ENCODE data around the gene FAM193B. TPM values are rescaled to one million over a fixed set of nuclear protein-coding genes. Genes with fewer than 3 reads are reported as not detected.
"Not testable (repeated sequence)": the region's sequence is repeated elsewhere in the genome, so short reads cannot be mapped to it uniquely, and the experiment has no call there.

The FAM193B gene
- total and polyA plus RNA-seq, 2 of the 13 experiments (the other 11 are each of a cell fraction or from before 2014, with no cell fraction given) = 21.2 to 40.9 TPM

DNA sequence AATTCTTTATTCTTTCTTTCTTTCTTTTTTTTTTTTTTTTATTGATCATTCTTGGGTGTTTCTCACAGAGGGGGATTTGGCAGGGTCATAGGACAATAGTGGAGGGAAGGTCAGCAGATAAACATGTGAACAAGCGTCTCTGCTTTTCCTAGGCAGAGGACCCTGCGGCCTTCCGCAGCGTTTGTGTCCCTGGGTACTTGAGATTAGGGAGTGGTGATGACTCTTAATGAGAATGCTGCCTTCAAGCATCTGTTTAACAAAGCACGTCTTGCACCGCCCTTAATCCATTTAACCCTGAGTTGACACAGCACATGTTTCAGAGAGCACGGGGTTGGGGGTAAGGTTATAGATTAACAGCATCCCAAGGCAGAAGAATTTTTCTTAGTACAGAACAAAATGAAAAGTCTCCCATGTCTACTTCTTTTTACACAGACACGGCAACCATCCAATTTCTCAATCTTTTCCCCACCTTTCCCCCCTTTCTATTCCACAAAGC, 5.1 kb upstream of the FAM193B start:
- intact Hi-C loops (cut with micrococcal nuclease; ENCODE audit: unreplicated experiment); H3K79me2 ChIP-seq (ENCODE audit: insufficient read depth, low read length); H3K9ac ChIP-seq (ENCODE audit: insufficient read depth, low read depth, low read length); H3K36me3 ChIP-seq (replicated peaks in 1 of 2; ENCODE audit: control insufficient read depth in 1 of 2, insufficient read depth in 2 of 2, low read length in 2 of 2); H4K20me1 ChIP-seq (ENCODE audit: insufficient read depth, low read length); FAIRE-seq; CTCF ChIA-PET (ENCODE audit: low intra/inter-chr PET ratio, low total read pairs); ATAC-seq; BruUV-seq (replicated peaks); H2AFZ ChIP-seq (ENCODE audit: low read length); H3K27ac ChIP-seq (ENCODE audit: extremely low read length, insufficient read depth, low read length); H3K27me3 ChIP-seq (ENCODE audit: control insufficient read depth in 1 of 2, insufficient read depth in 2 of 2, low read length in 2 of 2); H3K4me3 ChIP-seq (replicated peaks in 1 of 3; ENCODE audit: insufficient read depth in 1 of 3, low read depth in 2 of 3, low read length in 3 of 3); DNase-seq (ENCODE audit: low spot score); in situ Hi-C loops (cut with HindIII; ENCODE audit: extremely low pct_ligation_motif_present, low pct_unique_long_range_greater_than_20kb); H3K4me2 ChIP-seq (ENCODE audit: low read depth, low read length): not testable (repeated sequence)
- H3K9me3 ChIP-seq (ENCODE audit: low read length) = peaks cover 14% of the 10 kb centered on the region
- TF ChIP-seq ZNF652 (CRISPR knock-in tag; IDR thresholded peaks at IDR 0.05; ENCODE audit: borderline replicate concordance, low read depth) = peak; percentile 78
- TF ChIP-seq, protein P1, sequence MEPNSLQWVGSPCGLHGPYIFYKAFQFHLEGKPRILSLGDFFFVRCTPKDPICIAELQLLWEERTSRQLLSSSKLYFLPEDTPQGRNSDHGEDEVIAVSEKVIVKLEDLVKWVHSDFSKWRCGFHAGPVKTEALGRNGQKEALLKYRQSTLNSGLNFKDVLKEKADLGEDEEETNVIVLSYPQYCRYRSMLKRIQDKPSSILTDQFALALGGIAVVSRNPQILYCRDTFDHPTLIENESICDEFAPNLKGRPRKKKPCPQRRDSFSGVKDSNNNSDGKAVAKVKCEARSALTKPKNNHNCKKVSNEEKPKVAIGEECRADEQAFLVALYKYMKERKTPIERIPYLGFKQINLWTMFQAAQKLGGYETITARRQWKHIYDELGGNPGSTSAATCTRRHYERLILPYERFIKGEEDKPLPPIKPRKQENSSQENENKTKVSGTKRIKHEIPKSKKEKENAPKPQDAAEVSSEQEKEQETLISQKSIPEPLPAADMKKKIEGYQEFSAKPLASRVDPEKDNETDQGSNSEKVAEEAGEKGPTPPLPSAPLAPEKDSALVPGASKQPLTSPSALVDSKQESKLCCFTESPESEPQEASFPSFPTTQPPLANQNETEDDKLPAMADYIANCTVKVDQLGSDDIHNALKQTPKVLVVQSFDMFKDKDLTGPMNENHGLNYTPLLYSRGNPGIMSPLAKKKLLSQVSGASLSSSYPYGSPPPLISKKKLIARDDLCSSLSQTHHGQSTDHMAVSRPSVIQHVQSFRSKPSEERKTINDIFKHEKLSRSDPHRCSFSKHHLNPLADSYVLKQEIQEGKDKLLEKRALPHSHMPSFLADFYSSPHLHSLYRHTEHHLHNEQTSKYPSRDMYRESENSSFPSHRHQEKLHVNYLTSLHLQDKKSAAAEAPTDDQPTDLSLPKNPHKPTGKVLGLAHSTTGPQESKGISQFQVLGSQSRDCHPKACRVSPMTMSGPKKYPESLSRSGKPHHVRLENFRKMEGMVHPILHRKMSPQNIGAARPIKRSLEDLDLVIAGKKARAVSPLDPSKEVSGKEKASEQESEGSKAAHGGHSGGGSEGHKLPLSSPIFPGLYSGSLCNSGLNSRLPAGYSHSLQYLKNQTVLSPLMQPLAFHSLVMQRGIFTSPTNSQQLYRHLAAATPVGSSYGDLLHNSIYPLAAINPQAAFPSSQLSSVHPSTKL (CRISPR knock-in tag; IDR thresholded peaks at IDR 0.05) = peak; percentile 29; the same call in 1 of the 2 replicates
- POLR2A ChIA-PET = interaction anchor here (1.4 kb wide), 1 partner anchor 62 kb away, joined by 3 read pairs; no protein-coding TSS in a partner anchor
- 2% methylated on average over 6 of the region's 8 CpGs for WGBS (ENCODE audit: low lambda C conversion rate)
- H3K4me1 ChIP-seq (ENCODE audit: insufficient read depth, low read length) = peaks cover 40% of the 10 kb centered on the region

DNA sequence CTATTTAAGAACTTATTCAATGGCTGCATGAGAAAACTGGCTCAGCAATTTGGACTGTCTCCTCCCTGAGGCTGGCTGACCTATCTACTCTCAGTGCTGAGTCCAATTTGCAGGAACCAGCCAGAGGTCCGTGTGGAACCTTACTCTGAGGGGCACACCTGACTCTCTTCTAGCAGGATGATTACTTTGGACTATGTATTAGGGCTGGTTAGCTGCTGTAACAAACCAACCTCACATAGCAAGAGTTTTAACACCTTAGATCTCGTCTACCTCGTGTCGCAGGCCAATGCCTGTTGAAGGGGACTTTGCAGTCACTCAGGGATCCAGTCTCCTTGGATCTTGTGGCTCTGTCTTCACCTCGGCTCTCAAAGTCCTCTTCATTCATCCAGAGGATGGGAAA, 3.4 kb upstream of the FAM193B start:
- Histone ChIP-seq H3K9ac (ENCODE audit: insufficient read depth, low read depth, low read length) (no peak overlapping the region), H3K9me3 (ENCODE audit: low read length) (peaks cover 14% of the 10 kb centered on the region), H3K4me1 (ENCODE audit: insufficient read depth, low read length) (peaks cover 46% of the 10 kb centered on the region), H3K27ac (ENCODE audit: extremely low read length, insufficient read depth, low read length) (no peak overlapping the region), H2AFZ (ENCODE audit: low read length) (no peak overlapping the region), H3K36me3 (replicated peaks in 1 of 2; ENCODE audit: control insufficient read depth in 1 of 2, insufficient read depth in 2 of 2, low read length in 2 of 2) (no peaks in the 10 kb centered on the region), H3K4me2 (ENCODE audit: low read depth, low read length) (peak overlapping the region; percentile 68), H4K20me1 (ENCODE audit: insufficient read depth, low read length) (peaks cover 7% of the 10 kb centered on the region; the same call in 1 of the 2 replicates), H3K27me3 (ENCODE audit: control insufficient read depth in 1 of 2, insufficient read depth in 2 of 2, low read length in 2 of 2) (no peaks in the 10 kb centered on the region; a peak in 1 of 5 replicates), H3K4me3 (replicated peaks in 1 of 3; ENCODE audit: insufficient read depth in 1 of 3, low read depth in 2 of 3, low read length in 3 of 3) (no peak overlapping the region; a peak in 1 of 6 replicates), H3K79me2 (ENCODE audit: insufficient read depth, low read length) (peaks cover 18% of the 10 kb centered on the region)
- ATAC-seq (no peak), DNase-seq (ENCODE audit: low spot score) (no peak), FAIRE-seq (peak; percentile 39)
- intact Hi-C loops (cut with micrococcal nuclease; ENCODE audit: unreplicated experiment) = loop anchor here (2.0 kb wide), 1 partner anchor 31 kb away; no protein-coding TSS in a partner anchor
- CTCF ChIA-PET (ENCODE audit: low intra/inter-chr PET ratio, low total read pairs) = no interaction called here
- no TSS peak for BruUV-seq (replicated peaks)
- WGBS (ENCODE audit: low lambda C conversion rate) = 43% methylated on average over 5 of the region's 5 CpGs
- TF ChIP-seq FOSL2 (CRISPR knock-in tag; IDR thresholded peaks at IDR 0.05) = no peak
- peak; percentile 100 for TF ChIP-seq ZNF12 (CRISPR knock-in tag; IDR thresholded peaks at IDR 0.05)
- TF ChIP-seq ZNF678 (CRISPR knock-in tag; IDR thresholded peaks at IDR 0.05) = no peak
- TF ChIP-seq MED13 (CRISPR knock-in tag; IDR thresholded peaks at IDR 0.05) = no peak
- in situ Hi-C loops (cut with HindIII; ENCODE audit: extremely low pct_ligation_motif_present, low pct_unique_long_range_greater_than_20kb) = no loop called here
- POLR2A ChIA-PET = interaction anchor here (1.4 kb wide), 1 partner anchor 60 kb away, joined by 3 read pairs; no protein-coding TSS in a partner anchor
